ENCODE data around the gene KCNQ2. TPM values are rescaled to one million over a fixed set of nuclear protein-coding genes. Genes with fewer than 3 reads are reported as not detected.

The KCNQ2 gene
- total and polyA plus RNA-seq, 10 of the 15 experiments (the other 5 are each of a cell fraction or from before 2014, with no cell fraction given): 0.06 to 0.49 (median 0.26) TPM; not detected in 7

GRCh38 chr20:63451821-63452220, 20.6 kb downstream of the KCNQ2 start (continued):
- no peak for TF ChIP-seq RELA (IDR thresholded peaks at IDR 0.05; ENCODE audit: borderline replicate concordance, partially characterized antibody)

DNA sequence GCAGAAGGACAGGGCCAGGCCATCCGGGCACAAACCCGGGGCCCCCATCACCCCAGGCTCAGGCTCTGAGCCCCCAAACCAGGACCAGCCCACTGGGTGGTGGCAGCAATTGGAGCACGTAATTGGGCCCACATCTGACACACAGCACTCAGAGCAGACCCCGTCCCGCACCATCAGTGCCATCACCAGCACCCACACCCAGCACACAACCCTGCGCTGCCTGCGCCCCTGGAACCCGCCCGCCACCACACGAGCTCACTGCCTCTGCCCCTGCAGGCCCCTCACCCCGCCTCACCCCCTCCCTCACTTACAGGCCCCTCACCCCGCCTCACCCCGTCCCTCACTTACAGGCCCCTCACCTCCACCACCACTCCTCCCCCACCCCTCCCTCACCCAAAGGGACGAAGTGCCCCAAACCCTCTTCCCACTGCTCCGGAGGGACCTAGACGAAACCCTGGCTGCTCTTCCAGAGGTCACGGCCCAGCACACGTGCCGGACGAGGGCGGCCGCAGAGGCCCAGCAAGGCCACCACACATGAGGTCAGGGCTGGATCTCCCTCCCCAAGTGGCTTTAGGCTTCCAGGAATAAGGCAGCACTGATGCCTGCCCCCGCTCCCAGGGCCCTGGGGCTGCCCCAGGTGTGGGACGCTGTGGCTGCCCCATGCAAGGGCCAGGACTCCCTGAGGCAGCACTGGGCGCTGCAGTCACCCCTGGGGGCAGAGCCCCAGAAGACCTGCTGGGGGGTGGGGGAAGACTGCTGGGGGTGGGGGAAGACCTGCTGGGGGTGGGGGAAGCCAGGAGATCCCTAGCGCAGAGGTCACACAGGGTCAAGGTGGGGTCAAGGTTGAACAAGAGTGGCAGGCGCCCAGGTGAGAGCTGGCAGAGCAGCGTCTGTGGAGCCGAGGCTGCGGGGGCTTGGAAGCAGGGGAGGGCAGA, 22.4 kb downstream of the KCNQ2 start:
- BruUV-seq (replicated peaks): no TSS peak
- Histone ChIP-seq H3K36me3 (ENCODE audit: control insufficient read depth in 2 of 2, insufficient read depth in 2 of 2, low read length in 1 of 2) (no peaks in the 10 kb centered on the region), H3K9ac (ENCODE audit: control insufficient read depth, insufficient read depth, low read length) (no peak overlapping the region), H2AFZ (ENCODE audit: control insufficient read depth, low read depth, low read length) (no peak overlapping the region), H3K79me2 (ENCODE audit: control insufficient read depth, insufficient read depth, low read length) (no peaks in the 10 kb centered on the region), H4K20me1 (ENCODE audit: control insufficient read depth, insufficient read depth) (no peaks in the 10 kb centered on the region), H3K27me3 (replicated peaks in 1 of 2; ENCODE audit: control insufficient read depth in 2 of 2, insufficient read depth in 2 of 2, low read length in 1 of 2) (peaks cover 0 to 1% of the 10 kb centered on the region in 2 experiments; a peak in 2 of 4 replicates), H3K4me2 (ENCODE audit: control insufficient read depth, insufficient read depth) (no peak overlapping the region), H3K4me3 (no peak overlapping the region), H3K27ac (ENCODE audit: control insufficient read depth, insufficient read depth) (no peak overlapping the region), H3K9me3 (replicated peaks; ENCODE audit: control insufficient read depth, insufficient read depth, low read length) (no peaks in the 10 kb centered on the region), H3K4me1 (ENCODE audit: control insufficient read depth, insufficient read depth, low read length) (no peaks in the 10 kb centered on the region)
- intact Hi-C loops (cut with micrococcal nuclease; ENCODE audit: unreplicated experiment) (no loop called here), in situ Hi-C loops (cut with MboI) (no loop called here)
- SMC1A ChIA-PET (ENCODE audit: uncharacterized antibody, unreplicated experiment): no interaction called here
- ATAC-seq (no peak), DNase-seq (ENCODE audit: low read depth, low spot score) (no peak), FAIRE-seq (no peak)
- RAD21 ChIA-PET (ENCODE audit: unreplicated experiment): no interaction called here
- CTCF ChIA-PET: interaction anchor here (0.6 kb wide), 1 partner anchor 56 kb away, joined by 3 read pairs; no protein-coding TSS in a partner anchor
- POLR2A ChIA-PET: no interaction called here
- TF ChIP-seq, protein P1, sequence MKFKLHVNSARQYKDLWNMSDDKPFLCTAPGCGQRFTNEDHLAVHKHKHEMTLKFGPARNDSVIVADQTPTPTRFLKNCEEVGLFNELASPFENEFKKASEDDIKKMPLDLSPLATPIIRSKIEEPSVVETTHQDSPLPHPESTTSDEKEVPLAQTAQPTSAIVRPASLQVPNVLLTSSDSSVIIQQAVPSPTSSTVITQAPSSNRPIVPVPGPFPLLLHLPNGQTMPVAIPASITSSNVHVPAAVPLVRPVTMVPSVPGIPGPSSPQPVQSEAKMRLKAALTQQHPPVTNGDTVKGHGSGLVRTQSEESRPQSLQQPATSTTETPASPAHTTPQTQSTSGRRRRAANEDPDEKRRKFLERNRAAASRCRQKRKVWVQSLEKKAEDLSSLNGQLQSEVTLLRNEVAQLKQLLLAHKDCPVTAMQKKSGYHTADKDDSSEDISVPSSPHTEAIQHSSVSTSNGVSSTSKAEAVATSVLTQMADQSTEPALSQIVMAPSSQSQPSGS (IDR thresholded peaks at IDR 0.05; ENCODE audit: low read length): no peak
- TF ChIP-seq CEBPZ (IDR thresholded peaks at IDR 0.05; ENCODE audit: low read depth, low read length) (no peak), MYB (IDR thresholded peaks at IDR 0.05; ENCODE audit: borderline replicate concordance, low read depth, low read length) (no peak), BCL11A (IDR thresholded peaks at IDR 0.05; ENCODE audit: low read depth, low read length) (no peak), ZNF384 (IDR thresholded peaks at IDR 0.05; ENCODE audit: borderline replicate concordance, low read depth, low read length) (no peak), IKZF2 (IDR thresholded peaks at IDR 0.05) (no peak), CHD2 (IDR thresholded peaks at IDR 0.05; ENCODE audit: borderline replicate concordance, low read depth, low read length) (no peak), HCFC1 (IDR thresholded peaks at IDR 0.05; ENCODE audit: low read length) (no peak), FOXM1 (IDR thresholded peaks at IDR 0.05; ENCODE audit: low read depth, low read length) (no peak), DPF2 (IDR thresholded peaks at IDR 0.05) (no peak), CHD1 (IDR thresholded peaks at IDR 0.05; ENCODE audit: low read depth, low read length) (no peak), TCF12 (IDR thresholded peaks at IDR 0.05; ENCODE audit: low read depth, low read length) (no peak)
- whole genome bisulfite sequencing (ENCODE audit: insufficient coverage, insufficient replicate concordance, low lambda C conversion rate, missing lambda C conversion rate): 48% methylated on average over 18 of the region's 30 CpGs
